Measurements from ENCODE around the gene FKBP7. TPM values are rescaled to one million over a fixed set of nuclear protein-coding genes. Genes with fewer than 3 reads are reported as not detected.

FKBP7 gene
- total and polyA plus RNA-seq, 2 donors (not counting 1 experiment from before 2014, with no cell fraction given): 54.3 to 57.7 TPM

- no peak for TF ChIP-seq CTCF (conservative IDR thresholded peaks at IDR 0.05 in 1 of 2, IDR thresholded peaks at IDR 0.05 in 1 of 2; ENCODE audit: low read depth in 1 of 2, low read length in 2 of 2)
- no peak for TF ChIP-seq EZH2 (IDR thresholded peaks at IDR 0.05; ENCODE audit: low read length, missing control alignments)
- no peak for DNase-seq (ENCODE audit: low read depth in 2 of 2)
Measured at GRCh38 chr2:178498137-178498536, 19.7 kb upstream of the FKBP7 start.

GRCh38 chr2:178496049-178496448, 17.6 kb upstream of the FKBP7 start:
- no peak for DNase-seq (ENCODE audit: low read depth in 2 of 2)
- no peak overlapping the region for H3K4me3 ChIP-seq (replicated peaks in 1 of 4; ENCODE audit: control extremely low read depth in 1 of 4, insufficient read depth in 1 of 4, low read depth in 3 of 4, low read length in 4 of 4)

More at GRCh38 chr2:178498137-178498536, 19.7 kb upstream of the FKBP7 start:
- Histone ChIP-seq H3K79me2 (ENCODE audit: control insufficient read depth, insufficient read depth, low read length) (no peaks in the 10 kb centered on the region), H3K4me1 (ENCODE audit: control insufficient read depth, extremely low read depth, insufficient read depth, low read length) (no peaks in the 10 kb centered on the region), H3K9me3 (ENCODE audit: control insufficient read depth, insufficient read depth, low read depth, low read length) (no peaks in the 10 kb centered on the region), H3K9ac (ENCODE audit: insufficient read depth, low read length) (no peak overlapping the region), H3K4me3 (replicated peaks in 1 of 4; ENCODE audit: control extremely low read depth in 1 of 4, insufficient read depth in 1 of 4, low read depth in 3 of 4, low read length in 4 of 4) (no peak overlapping the region), H3K36me3 (ENCODE audit: control insufficient read depth, insufficient read depth, low read length) (peaks cover 4% of the 10 kb centered on the region), H4K20me1 (ENCODE audit: control insufficient read depth, extremely low read depth, insufficient read depth, low read length) (no peaks in the 10 kb centered on the region), H3K27me3 (ENCODE audit: control insufficient read depth, insufficient read depth, low read length) (no peaks in the 10 kb centered on the region), H3K27ac (ENCODE audit: insufficient read depth, low read length) (no peak overlapping the region), H3K4me2 (ENCODE audit: extremely low read depth, insufficient read depth, low read length) (no peak overlapping the region), H2AFZ (ENCODE audit: low read length) (no peak overlapping the region)

GRCh38 chr2:178491612-178492011, 13.2 kb upstream of the FKBP7 start:
- TF ChIP-seq EZH2 (IDR thresholded peaks at IDR 0.05; ENCODE audit: low read length, missing control alignments) (no peak), CTCF (conservative IDR thresholded peaks at IDR 0.05 in 1 of 2, IDR thresholded peaks at IDR 0.05 in 1 of 2; ENCODE audit: low read depth in 1 of 2, low read length in 2 of 2) (no peak)
- Histone ChIP-seq H3K4me3 (replicated peaks in 1 of 4; ENCODE audit: control extremely low read depth in 1 of 4, insufficient read depth in 1 of 4, low read depth in 3 of 4, low read length in 4 of 4) (no peak overlapping the region), H3K79me2 (ENCODE audit: control insufficient read depth, insufficient read depth, low read length) (no peaks in the 10 kb centered on the region), H2AFZ (ENCODE audit: low read length) (no peak overlapping the region), H3K4me2 (ENCODE audit: extremely low read depth, insufficient read depth, low read length) (no peak overlapping the region), H3K27me3 (ENCODE audit: control insufficient read depth, insufficient read depth, low read length) (no peaks in the 10 kb centered on the region), H3K9ac (ENCODE audit: insufficient read depth, low read length) (no peak overlapping the region), H4K20me1 (ENCODE audit: control insufficient read depth, extremely low read depth, insufficient read depth, low read length) (no peaks in the 10 kb centered on the region), H3K36me3 (ENCODE audit: control insufficient read depth, insufficient read depth, low read length) (peaks cover 6% of the 10 kb centered on the region), H3K9me3 (ENCODE audit: control insufficient read depth, insufficient read depth, low read depth, low read length) (no peaks in the 10 kb centered on the region), H3K27ac (ENCODE audit: insufficient read depth, low read length) (no peak overlapping the region), H3K4me1 (ENCODE audit: control insufficient read depth, extremely low read depth, insufficient read depth, low read length) (no peaks in the 10 kb centered on the region)
- no peak for DNase-seq (ENCODE audit: low read depth in 2 of 2)

More at GRCh38 chr2:178496049-178496448, 17.6 kb upstream of the FKBP7 start:
- TF ChIP-seq EZH2 (IDR thresholded peaks at IDR 0.05; ENCODE audit: low read length, missing control alignments): no peak
- no peak for TF ChIP-seq CTCF (conservative IDR thresholded peaks at IDR 0.05 in 1 of 2, IDR thresholded peaks at IDR 0.05 in 1 of 2; ENCODE audit: low read depth in 1 of 2, low read length in 2 of 2)
- Histone ChIP-seq H3K27me3 (ENCODE audit: control insufficient read depth, insufficient read depth, low read length) (no peaks in the 10 kb centered on the region), H3K79me2 (ENCODE audit: control insufficient read depth, insufficient read depth, low read length) (no peaks in the 10 kb centered on the region), H3K36me3 (ENCODE audit: control insufficient read depth, insufficient read depth, low read length) (peaks cover 7% of the 10 kb centered on the region), H3K27ac (ENCODE audit: insufficient read depth, low read length) (no peak overlapping the region), H3K4me1 (ENCODE audit: control insufficient read depth, extremely low read depth, insufficient read depth, low read length) (no peaks in the 10 kb centered on the region), H3K9ac (ENCODE audit: insufficient read depth, low read length) (no peak overlapping the region), H2AFZ (ENCODE audit: low read length) (no peak overlapping the region), H4K20me1 (ENCODE audit: control insufficient read depth, extremely low read depth, insufficient read depth, low read length) (no peaks in the 10 kb centered on the region), H3K9me3 (ENCODE audit: control insufficient read depth, insufficient read depth, low read depth, low read length) (no peaks in the 10 kb centered on the region), H3K4me2 (ENCODE audit: extremely low read depth, insufficient read depth, low read length) (no peak overlapping the region)

Data from fibroblast of lung (primary cell).